Neural progenitor cell (in vitro differentiated cells): ENCODE data around the gene ORAI2. TPM values are rescaled to one million over a fixed set of nuclear protein-coding genes. Genes with fewer than 3 reads are reported as not detected.
A peak's percentile ranks its signal among the peaks of the same experiment; 100 is the strongest.

Experiments used
- DNase-seq: peaks from one replicate; pipeline ENCODE4 v3.0.0-alpha.2; 2016; ENCODE audit warnings: low spot score
- H2AFZ ChIP-seq: fragments of 200-600 bp; sonication (generic); replicated peaks from 2 replicates; pipeline ENCODE4 v1.6.1; 2016; ENCODE audit warnings: antibody characterized with exemption
- H3F3A ChIP-seq: fragments of 200-600 bp; sonication (generic); 2 replicates; pipeline ENCODE4 v1.6.1; 2016; ENCODE audit warnings: antibody characterized with exemption, low read depth
- H3K27ac ChIP-seq: fragments of 200-600 bp; sonication (generic); 2 replicates; pipeline ENCODE4 v1.5.1; 2016; ENCODE audit warnings: mild to moderate bottlenecking
- H3K27me3 ChIP-seq: fragments of 200-600 bp; sonication (generic); 2 replicates; pipeline ENCODE4 v1.6.1; 2016; ENCODE audit warnings: mild to moderate bottlenecking, moderate library complexity
- H3K36me3 ChIP-seq: fragments of 200-600 bp; sonication (generic); 2 replicates; pipeline ENCODE4 v1.5.1; 2016
- H3K4me1 ChIP-seq: fragments of 200-600 bp; sonication (generic); 2 replicates; pipeline ENCODE4 v1.6.1; 2016; ENCODE audit warnings: mixed run types
- H3K4me2 ChIP-seq: fragments of 200-600 bp; sonication (generic); 2 replicates; pipeline ENCODE4 v1.6.1; 2016
- H3K4me3 ChIP-seq: fragments of 200-600 bp; sonication (generic); 2 replicates; pipeline ENCODE4 v1.5.1; 2016
- H3K79me2 ChIP-seq: fragments of 200-600 bp; sonication (generic); 2 replicates; pipeline ENCODE4 v1.6.1; 2016; ENCODE audit warnings: low read depth
- H3K9ac ChIP-seq: fragments of 200-600 bp; sonication (generic); 2 replicates; pipeline ENCODE4 v1.6.1; 2016
- H3K9me3 ChIP-seq: fragments of 200-600 bp; sonication (generic); 2 replicates; pipeline ENCODE4 v1.5.1; 2016; ENCODE audit warnings: low read depth
- H4K20me1 ChIP-seq: fragments of 200-600 bp; sonication (generic); 2 replicates; pipeline ENCODE4 v1.6.1; 2016; ENCODE audit warnings: low read depth
- H3K27ac Mint-ChIP-seq: 3 replicates; pipeline ENCODE4 v1.8.0; 2021; ENCODE audit warnings: mixed read lengths
- H3K27me3 Mint-ChIP-seq: 2 replicates; pipeline ENCODE4 v1.8.0; 2022; ENCODE audit warnings: low read depth, mild to moderate bottlenecking, inconsistent platforms, moderate library complexity, mixed read lengths; ENCODE audit not compliant: insufficient read depth
- H3K36me3 Mint-ChIP-seq: 3 replicates; pipeline ENCODE4 v1.8.0; 2021; ENCODE audit warnings: mixed read lengths
- H3K4me1 Mint-ChIP-seq: 3 replicates; pipeline ENCODE4 v1.8.0; 2021; ENCODE audit warnings: mixed read lengths
- H3K4me3 Mint-ChIP-seq: 3 replicates; pipeline ENCODE4 v1.8.0; 2021; ENCODE audit warnings: mild to moderate bottlenecking, moderate library complexity, mixed read lengths
- H3K9me3 Mint-ChIP-seq: 3 replicates; pipeline ENCODE4 v1.8.0; 2020; ENCODE audit warnings: mixed read lengths
- EZH2 ChIP-seq: fragments of 200-600 bp; sonication (generic); IDR thresholded peaks from 2 replicates; pipeline ENCODE4 v1.6.1; 2017; ENCODE audit warnings: antibody characterized with exemption, mild to moderate bottlenecking, moderate library complexity
- EZH2phosphoT487 ChIP-seq: fragments of 200-600 bp; sonication (generic); IDR thresholded peaks from 2 replicates; pipeline ENCODE4 v1.6.1; 2017; ENCODE audit warnings: antibody characterized with exemption
- total RNA-seq: library from RNA; depleted of rRNA; stranded (reverse); fragments of >200 nt; gene quantifications from 2 replicates; pipeline ENCODE4 v1.2.3, GENCODE V29; 2015; ENCODE audit warnings: low replicate concordance
- TF ChIP-seq, protein P1 (sequence below): fragments of 200-600 bp; sonication (generic); IDR thresholded peaks from 2 replicates; pipeline ENCODE4 v1.5.1; 2017; ENCODE audit warnings: antibody characterized with exemption, mild to moderate bottlenecking

Gene ORAI2
- total RNA-seq, 1 donor from 2014 or later = 15.7 TPM

DNA sequence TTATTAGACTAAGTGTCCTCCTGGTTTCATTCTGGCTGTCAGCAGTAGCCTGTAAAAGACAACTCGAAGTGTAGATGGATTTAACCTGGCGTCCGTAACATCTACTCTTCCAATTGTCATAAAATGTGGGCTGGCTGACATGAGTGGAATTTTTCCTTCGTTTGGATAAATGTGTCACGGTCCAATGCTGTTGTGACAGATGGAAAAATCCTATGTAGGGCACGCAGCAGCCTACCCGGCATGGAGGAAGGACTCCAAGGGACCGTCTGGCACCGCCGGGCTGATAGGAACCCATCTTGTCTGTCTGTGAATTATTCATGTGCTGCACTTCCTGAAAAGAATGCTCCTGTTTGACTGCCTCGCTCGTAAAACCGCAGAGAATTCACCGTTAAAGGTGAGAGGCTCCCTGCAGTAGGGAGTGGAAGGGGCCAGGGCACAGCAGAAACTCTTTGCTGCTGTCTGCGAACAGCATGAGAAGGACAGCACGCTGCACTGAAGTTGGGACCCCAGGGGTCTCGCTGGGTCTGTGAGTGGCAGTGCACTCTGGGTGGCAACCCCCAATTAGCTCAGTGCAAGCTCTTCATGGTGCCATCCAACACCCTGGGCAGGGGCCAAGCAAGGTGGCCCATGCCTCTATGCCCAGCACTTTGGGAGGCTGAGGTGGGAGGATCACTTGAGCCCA is 1.6 kb upstream of the ORAI2 start:
- Histone ChIP-seq H4K20me1 (no peaks in the 10 kb centered on the region), H3K4me1 (peaks cover 5% of the 10 kb centered on the region), H2AFZ (no peak overlapping the region), H3K27me3 (no peaks in the 10 kb centered on the region), H3K9ac (no peak overlapping the region), H3K36me3 (no peaks in the 10 kb centered on the region), H3K79me2 (peaks cover 8% of the 10 kb centered on the region), H3K9me3 (no peaks in the 10 kb centered on the region), H3K4me2 (no peak overlapping the region), H3K4me3 (no peak overlapping the region), H3K27ac (no peak overlapping the region), H3F3A (peaks cover 19% of the 10 kb centered on the region)
- TF ChIP-seq EZH2phosphoT487 (no peak), EZH2 (no peak)
- TF ChIP-seq, protein P1, sequence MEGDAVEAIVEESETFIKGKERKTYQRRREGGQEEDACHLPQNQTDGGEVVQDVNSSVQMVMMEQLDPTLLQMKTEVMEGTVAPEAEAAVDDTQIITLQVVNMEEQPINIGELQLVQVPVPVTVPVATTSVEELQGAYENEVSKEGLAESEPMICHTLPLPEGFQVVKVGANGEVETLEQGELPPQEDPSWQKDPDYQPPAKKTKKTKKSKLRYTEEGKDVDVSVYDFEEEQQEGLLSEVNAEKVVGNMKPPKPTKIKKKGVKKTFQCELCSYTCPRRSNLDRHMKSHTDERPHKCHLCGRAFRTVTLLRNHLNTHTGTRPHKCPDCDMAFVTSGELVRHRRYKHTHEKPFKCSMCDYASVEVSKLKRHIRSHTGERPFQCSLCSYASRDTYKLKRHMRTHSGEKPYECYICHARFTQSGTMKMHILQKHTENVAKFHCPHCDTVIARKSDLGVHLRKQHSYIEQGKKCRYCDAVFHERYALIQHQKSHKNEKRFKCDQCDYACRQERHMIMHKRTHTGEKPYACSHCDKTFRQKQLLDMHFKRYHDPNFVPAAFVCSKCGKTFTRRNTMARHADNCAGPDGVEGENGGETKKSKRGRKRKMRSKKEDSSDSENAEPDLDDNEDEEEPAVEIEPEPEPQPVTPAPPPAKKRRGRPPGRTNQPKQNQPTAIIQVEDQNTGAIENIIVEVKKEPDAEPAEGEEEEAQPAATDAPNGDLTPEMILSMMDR = no peak
- Mint-ChIP-seq H3K27ac (peak overlapping the region; percentile 60), H3K4me1 (peaks cover 21% of the 10 kb centered on the region), H3K9me3 (no peaks in the 10 kb centered on the region), H3K4me3 (peak overlapping the region; percentile 88), H3K36me3 (peaks cover 9% of the 10 kb centered on the region), H3K27me3 (peaks cover 9% of the 10 kb centered on the region)
- no peak for DNase-seq

DNA sequence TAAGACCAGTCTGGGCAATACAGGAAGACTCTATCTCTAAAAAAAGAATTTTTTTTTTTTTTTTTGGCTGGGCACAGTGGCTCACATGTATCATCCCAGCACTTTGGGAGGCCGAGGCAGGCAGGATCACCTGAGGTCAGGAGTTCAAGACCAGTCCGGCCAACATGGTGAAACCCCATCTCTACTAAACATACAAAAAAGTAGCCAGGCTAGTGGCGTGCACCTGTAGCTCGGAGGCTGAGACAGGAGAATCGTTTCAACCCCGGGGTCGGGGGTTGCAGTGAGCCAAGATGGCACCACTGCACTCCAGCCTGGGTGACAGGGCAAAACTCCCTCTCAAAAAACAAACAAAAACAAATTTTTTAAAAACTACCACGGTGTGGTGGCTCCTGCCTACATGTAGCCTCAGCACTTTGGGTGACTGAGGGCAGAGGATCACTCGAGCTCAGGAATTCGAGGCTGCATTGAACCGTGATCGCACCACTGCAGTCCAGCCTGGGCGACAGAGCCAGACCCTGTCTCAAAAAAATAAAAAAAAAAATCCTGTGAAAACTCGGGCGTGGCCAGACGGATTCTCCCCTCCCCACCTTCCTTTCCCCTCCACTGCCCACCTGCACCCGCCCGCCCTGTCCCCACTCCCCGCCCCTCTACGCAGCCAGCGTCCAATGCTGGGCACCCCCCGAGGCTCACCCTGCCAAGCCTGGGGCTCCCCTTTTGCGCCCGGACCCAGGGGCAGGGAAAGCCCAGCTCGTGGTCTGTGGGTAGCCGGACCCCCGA is 745 bp upstream of the ORAI2 start:
- TF ChIP-seq EZH2phosphoT487 (no peak), EZH2 (no peak)
- TF ChIP-seq, protein P1 = no peak
- peak; percentile 34 for DNase-seq
- Histone ChIP-seq H3K27me3 (no peaks in the 10 kb centered on the region), H2AFZ (peak overlapping the region; percentile 97), H3K27ac (no peak overlapping the region), H3K79me2 (peaks cover 8% of the 10 kb centered on the region), H3K9ac (no peak overlapping the region), H3K36me3 (no peaks in the 10 kb centered on the region), H3K9me3 (no peaks in the 10 kb centered on the region), H3K4me2 (peak overlapping the region; percentile 99), H3F3A (peaks cover 19% of the 10 kb centered on the region), H3K4me1 (peaks cover 5% of the 10 kb centered on the region), H4K20me1 (no peaks in the 10 kb centered on the region), H3K4me3 (peak overlapping the region; percentile 94)
- H3K36me3 Mint-ChIP-seq = peaks cover 10% of the 10 kb centered on the region
- H3K27me3 Mint-ChIP-seq = peaks cover 9% of the 10 kb centered on the region
- H3K4me3 Mint-ChIP-seq = peak overlapping the region; percentile 88
- peak overlapping the region; percentile 53 for H3K27ac Mint-ChIP-seq
- H3K9me3 Mint-ChIP-seq = no peaks in the 10 kb centered on the region
- H3K4me1 Mint-ChIP-seq = peaks cover 24% of the 10 kb centered on the region

DNA sequence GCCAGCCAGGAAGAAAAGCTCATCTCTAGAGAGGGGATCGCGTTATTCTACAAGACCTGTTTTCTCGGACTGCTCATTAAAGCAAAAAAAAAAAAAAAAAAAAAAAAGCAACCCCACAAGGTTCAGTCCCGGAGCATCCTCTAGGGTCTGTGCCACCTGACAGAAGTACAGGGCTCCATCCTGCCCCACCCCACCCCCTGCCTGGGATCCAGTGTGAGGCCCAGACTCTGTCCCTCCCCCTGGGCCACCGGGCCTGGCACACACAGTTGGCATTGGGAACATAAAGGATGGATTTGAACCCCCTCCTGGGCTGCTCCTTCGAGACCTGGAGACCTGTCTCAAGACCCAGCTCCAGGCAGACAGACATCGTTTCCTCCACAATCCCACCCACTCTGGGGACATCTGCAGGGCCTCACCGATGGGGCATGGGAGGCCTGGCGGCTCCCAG is 688 bp downstream of the ORAI2 start:
- Histone ChIP-seq H2AFZ (peak overlapping the region; percentile 93), H3K4me3 (peak overlapping the region; percentile 94), H3K27ac (no peak overlapping the region), H3K27me3 (no peaks in the 10 kb centered on the region), H3K4me2 (peak overlapping the region; percentile 99), H3K79me2 (peaks cover 8% of the 10 kb centered on the region), H3K4me1 (peaks cover 5% of the 10 kb centered on the region), H3K9ac (no peak overlapping the region), H3K9me3 (no peaks in the 10 kb centered on the region), H3K36me3 (no peaks in the 10 kb centered on the region), H4K20me1 (no peaks in the 10 kb centered on the region), H3F3A (peaks cover 19% of the 10 kb centered on the region)
- Mint-ChIP-seq H3K36me3 (peaks cover 7% of the 10 kb centered on the region), H3K4me3 (peak overlapping the region; percentile 90), H3K4me1 (peaks cover 24% of the 10 kb centered on the region), H3K27ac (no peak overlapping the region), H3K9me3 (no peaks in the 10 kb centered on the region), H3K27me3 (peaks cover 9% of the 10 kb centered on the region)
- TF ChIP-seq EZH2 (no peak), EZH2phosphoT487 (no peak)
- TF ChIP-seq, protein P1 = no peak
- no peak for DNase-seq
